HG03469 (cell line): Measurements from ENCODE around the gene RNF113B.
A peak's percentile ranks its signal among the peaks of the same experiment; 100 is the strongest.

Experiments used
- ATAC-seq: cut with Tn5 transposase; IDR thresholded peaks from one replicate; pipeline ENCODE4 v1.9.1; 2021; ENCODE audit warnings: mild to moderate bottlenecking, moderate library complexity, moderate number of reproducible peaks; ENCODE audit not compliant: unreplicated experiment

Gene RNF113B

DNA sequence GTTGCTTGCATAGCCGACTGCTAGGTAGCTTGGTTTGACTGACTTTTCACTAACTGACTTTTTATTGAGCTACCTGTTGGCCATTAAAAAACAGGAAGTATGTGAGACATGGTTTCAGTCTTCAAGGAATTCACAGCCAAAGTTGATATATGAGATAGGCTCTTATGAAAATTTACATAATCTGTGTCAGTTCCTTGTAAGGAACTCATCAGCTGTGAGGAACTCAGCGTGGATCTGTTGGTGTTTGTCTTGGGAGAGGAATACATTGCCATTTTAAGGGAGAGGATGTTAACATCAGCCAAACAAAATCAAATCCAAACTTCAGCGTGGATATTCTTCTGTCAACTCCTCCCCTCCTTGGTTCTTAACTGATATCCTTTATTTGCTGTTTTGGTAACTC lies 2.0 kb downstream of the RNF113B start:
- ATAC-seq, result no peak

DNA sequence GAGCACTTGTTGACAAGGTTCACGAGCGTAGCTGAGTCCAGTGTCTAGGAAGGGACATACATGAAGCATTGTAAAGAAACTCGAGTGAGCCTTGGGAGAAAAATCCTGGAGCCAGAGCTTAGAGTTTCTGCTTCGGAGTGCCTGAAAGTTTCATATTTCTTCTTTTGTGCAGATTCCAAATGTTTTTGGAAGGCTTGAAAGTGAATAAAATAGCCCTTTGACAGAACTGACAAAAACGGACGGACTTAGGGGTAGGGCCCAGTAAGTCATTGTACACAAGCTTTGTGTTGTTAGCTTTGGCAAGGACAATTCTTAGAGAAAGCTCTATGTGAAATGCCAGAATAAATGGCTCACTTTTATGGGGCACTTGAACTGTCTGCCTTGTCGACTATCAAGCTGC lies 2.8 kb downstream of the RNF113B start:
- no peak for ATAC-seq

DNA sequence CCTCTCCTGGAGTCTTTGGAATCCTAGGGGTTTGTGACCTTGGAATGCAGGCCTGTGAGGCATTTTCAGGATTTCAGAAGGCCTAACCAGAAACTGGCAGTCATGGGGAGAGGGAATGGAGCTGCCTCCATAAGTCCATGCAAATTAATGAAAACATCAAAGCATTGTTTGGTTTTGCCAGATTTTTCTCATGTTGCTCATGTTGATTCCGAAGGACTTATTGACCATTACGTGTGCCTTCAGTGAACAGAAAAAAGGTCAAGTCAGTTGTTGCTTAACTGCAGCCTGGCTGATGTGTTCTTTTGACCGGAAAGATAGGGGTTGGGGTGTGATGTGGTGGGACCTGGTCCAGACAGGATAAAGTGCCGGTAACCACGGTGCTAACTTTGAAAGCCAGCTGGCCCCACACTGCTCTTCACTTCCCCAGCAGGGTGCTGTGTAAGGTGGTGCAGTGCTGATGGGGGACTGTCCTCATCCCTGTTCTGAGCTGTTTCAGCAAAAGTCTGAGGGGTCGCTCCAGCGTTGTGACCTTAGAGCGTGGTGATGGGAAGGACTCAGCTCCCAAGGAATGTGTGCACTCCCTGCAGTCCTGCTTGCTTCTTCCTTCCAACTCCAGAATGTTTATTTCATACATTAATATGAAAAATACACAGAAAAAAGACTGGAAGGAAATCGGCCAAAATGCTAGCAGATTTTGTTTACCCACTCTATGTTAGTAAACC lies 3.5 kb downstream of the RNF113B start:
- ATAC-seq, result no peak

DNA sequence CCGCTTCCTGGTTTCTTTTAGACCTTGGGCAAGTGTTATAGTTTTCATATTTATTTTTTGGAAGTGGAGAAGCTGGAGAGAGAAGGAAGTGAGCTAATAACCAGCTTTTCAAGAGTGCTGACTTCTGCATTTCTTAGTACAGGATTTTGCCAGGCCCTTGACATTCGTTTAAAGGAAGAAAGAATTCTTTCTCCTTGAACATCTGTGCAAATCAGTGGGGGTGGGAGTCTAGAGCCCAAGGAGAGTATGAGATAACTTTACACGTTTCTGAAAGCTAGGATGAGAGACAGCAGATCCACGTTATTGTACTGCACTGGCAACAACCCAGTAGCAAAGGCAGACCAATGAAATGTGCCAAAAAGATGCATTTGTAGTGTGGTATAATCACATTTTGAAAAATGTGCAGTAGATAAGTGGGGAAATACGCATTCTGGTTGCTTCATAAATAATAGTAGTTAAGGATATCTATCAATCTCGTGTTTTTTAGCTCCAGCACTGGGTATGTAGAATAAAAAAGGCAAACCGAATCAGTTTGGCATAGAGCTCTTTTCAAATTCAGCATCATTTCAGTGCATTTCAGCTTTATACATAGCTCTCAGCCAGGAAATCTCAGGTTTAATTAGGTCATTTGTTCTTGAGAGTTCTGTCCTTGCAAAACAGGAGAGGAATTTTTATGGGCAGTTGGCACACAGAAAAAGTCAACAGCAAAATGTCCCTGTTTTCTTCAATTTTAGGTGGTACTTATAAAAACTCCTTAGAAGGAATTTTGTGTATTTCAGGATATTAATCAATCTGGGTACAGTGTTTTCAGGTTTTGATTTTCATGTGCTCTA lies 4.3 kb downstream of the RNF113B start:
- ATAC-seq, result no peak

DNA sequence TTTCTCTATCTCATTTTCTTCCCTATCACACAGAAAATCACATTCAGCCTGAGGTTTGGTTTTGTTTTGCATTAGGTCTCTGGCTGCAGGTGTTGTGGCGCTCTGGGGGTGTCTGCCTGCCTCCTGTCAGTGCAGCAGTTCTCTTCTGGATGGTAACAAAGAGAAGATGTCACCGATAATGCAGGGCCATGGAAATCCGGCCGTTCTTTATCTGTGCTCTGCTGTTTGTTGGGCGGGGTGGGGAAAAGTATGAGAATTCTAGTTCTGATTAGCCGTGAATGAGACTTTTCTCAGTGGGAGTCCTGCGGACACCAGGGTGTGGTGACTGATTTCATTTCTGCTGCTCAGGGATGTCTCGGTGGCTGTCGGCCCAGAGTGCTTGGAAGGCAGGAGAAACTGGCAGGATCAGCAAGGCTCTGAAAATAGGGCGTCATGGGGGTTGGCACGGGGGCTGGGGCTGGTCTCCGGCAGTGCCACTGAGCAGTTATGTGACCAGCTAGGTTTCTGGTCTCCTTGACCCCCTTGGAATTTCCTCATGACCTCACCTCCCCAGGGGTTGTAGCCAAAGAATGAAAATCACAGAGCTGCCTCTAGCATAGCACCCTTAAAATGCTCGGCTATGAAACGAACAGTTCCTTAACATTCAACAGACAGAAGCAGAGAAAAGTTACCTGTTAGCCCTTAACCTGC lies 5.0 kb downstream of the RNF113B start:
- ATAC-seq, result no peak

DNA sequence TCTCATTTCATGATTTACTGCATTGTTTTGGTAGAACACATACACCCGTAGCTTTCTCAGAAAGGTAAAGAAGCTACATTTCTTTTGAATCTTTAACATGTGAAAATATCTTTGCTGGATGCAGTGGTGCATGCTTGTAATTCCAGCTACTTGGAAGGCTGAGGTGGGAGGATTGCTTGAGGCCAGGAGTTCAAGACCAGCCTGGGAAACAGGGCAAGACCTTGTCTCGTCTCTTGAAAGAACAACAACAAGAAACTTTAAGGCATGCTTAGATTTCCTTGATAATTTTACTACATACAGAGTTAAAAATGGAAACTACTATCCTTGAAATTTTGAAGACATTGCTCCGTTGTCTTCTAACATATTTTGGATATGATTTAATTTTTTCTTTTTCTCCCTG lies 7.7 kb downstream of the RNF113B start:
- no peak for ATAC-seq

DNA sequence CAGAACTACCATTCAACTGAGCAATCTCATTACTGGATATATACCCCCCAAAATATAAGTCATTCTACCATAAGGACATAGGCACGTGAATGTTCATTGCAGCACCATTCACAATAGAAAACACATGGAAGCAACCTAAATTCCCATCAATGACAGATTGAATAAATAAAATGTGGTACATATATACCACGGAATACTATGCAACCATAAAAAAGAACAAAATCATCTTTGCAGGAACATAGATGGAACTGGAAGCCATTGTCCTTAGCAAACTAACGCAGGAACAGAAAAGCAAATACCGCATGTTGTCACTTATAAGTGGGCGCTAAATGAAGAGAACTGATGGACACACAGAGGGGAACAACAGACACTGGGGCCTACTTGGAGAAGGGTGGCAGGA lies 14.1 kb downstream of the RNF113B start:
- no peak for ATAC-seq

DNA sequence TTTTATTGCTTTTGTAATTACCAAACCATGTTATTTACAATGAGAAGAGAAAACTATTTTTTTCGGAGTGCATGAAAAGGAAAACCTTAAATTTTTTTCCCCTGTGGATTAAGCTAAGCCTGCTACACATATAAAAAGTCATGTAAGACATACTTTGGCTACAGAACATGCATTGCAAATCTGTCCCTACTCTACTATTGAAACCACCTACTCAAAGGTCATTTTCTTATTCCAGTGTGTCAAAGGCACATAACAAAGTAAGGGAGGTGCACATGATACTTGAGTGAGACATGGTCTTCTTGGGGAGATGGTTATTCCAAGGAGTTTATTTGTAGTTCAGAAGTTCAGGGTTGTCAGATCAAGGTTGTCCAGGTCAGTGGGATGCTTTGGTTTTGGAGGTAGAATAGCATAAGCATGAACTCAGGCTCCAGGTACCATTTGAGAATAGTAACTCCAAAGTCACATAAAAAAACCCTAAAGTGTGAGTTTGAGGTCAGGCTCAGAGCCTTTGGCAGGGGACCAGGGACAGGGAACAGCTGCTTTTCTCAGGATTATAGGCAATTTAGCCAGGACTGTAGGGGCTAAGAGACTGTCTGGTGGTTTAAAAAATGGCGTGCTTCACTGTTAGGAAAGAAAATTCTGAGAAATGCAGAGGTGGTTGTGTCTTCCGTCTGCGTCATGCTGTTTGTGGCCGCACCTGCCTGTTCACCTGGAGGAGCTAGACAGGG lies 18.7 kb downstream of the RNF113B start:
- no peak for ATAC-seq

DNA sequence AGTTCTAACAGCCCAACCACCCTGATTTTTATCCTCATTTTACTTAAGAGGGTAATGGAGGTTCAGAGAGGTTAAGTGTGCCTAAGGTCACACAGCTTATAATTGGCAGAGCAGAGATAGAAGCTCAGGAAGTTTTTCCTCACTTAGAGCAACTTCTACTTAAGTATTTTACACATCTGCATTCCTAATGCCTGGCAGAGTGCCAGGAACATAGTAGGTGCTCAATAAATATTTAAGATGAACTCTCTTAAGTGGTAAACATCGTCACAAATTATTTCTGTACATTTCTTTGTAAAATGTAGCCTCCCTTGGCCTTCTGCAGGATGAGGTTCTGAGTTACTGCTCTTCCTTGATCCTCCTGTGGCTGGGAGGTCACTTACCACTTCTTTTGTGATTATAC lies 19.5 kb downstream of the RNF113B start:
- no peak for ATAC-seq

DNA sequence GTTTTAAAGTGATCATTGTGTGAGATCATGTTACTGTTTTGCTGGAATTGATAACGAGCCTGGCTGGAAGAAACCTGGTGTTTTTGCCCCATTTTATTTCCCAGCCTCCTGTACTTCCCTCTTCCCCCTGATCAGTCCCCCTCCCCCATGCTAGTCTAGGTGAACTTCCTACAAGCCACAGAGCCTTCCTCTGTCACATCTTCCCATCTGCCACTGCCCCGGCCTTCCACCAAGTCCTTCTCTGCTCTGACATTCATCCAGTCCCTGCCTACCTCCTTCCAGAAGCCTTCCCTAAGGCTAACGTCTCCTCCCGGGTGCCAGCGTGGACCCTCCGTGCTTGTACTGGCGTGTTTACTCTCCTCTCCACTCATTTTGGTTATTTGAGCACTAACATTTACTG lies 19.9 kb downstream of the RNF113B start:
- ATAC-seq, result no peak

DNA sequence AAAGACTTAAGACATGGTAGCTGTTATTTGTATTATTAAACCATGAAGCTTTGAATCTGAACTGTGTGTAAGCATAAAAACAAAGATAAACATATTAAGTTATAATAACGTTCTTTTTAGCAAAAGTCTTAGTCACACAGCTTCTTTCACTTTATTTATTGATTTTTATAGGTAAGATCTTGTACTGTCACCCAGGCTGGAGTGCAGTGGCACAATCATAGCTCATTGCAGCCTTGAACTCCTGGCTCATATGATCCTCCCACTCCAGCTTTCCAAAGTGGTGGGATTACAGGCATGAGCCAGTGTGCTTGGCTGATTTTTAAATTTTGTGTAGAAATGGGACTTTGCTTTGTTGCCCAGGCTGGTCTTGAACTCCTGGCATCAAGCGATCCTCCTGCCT lies 20.8 kb downstream of the RNF113B start:
- ATAC-seq, result no peak

DNA sequence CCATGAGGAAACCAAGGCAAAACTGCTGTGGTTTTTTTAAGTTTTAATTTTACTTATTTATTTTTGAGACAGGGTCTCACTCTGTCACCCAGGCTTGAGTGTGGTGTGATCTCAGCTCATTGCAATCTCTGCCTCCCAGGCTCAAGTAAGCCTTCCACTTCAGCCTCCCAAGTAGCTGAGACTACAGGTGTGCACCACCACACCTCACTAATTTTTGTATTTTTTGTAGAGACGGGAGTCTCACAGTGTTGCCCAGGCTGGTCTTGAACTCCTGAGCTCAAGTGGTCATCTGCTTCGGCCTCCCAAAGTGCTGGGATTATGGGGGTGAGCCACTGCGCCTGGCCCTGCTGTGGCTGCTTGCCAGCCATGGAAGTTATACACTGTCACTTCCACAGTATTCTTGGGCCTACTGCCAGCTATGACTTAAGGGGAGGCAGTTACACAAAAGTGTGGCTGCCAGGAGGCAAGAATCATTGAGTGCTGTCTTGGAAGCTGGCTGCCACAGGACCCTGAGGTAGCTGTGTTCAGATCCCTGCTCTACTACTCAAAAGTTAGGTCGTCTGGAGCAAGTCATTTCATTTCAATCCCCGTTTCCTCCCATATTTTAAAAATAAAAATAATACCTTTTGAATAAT lies 21.5 kb downstream of the RNF113B start:
- ATAC-seq, result no peak

DNA sequence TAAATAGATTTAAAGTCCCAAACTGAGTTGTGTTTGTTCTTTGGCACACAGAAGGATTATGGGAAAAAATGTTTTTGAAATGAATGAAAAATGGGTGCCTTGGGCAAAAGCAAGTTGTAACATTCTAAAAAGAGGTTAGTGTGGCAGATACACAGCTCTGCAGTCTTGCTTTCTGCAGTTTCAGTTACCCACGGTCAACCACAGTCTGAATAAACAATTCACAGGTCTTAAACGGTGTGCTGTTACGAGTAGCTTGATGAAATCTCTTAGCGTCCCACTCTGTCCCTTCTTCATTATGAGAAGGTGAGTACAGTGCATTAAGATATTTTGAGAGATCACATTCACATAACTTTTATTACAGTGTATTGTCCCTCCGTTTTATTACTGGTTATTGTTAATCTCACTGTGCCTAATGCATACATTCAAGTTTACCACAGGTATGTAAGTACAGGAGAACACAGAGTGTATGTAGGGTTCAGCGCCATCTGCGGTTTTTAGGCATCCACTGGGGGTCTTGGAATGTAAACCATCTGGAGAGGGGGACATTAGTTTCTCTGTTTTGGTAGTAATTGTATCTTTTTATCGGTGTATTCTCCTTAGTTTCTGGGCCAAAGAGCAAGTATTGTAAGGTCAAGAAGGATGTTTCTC lies 26.1 kb downstream of the RNF113B start:
- no peak for ATAC-seq

DNA sequence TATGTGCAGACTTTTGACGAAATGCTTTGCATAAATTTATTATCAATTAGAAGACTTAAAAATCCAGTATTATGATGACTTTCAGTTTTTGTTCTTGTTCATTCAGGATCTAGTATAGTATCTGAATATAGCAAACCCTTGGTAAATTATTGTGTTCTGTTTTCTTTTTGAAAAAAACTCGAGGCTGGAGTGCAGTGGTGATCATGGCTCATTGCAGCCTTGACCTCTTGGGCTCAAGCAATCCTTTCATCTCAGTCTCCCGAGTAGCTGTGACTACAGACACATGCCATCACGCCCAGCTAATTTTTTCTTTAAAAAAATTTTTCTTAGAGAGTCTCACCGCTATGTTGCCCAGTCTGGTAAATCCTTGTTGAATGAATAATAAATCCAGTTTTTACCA lies 29.5 kb downstream of the RNF113B start:
- ATAC-seq, result no peak

DNA sequence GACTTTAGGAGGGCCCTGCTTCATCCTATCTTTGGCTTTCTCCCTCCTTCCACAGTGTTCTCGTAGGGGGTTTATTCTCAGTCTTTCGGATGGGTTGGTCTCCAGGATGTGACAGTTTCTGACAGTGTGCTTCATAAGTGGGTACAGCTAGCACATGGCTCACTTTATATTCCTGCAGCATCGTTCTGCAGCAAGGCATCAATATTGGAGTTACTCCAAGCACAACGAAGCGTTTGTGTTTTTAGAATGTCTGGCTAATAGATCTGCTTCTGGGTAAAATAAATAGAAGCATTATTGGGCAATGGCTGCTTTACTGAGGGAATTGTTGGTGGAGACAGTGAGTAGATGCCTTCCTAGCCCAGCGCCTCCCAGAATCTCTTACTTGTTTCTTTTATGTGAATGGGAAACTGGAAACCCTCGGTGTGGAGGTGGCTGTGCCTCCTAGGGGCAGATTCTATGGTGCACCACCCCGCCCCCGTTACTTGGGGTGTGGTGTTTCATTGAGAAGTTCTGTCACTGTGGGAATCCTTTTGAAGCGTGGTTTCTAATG lies 32.2 kb downstream of the RNF113B start:
- ATAC-seq, result no peak

DNA sequence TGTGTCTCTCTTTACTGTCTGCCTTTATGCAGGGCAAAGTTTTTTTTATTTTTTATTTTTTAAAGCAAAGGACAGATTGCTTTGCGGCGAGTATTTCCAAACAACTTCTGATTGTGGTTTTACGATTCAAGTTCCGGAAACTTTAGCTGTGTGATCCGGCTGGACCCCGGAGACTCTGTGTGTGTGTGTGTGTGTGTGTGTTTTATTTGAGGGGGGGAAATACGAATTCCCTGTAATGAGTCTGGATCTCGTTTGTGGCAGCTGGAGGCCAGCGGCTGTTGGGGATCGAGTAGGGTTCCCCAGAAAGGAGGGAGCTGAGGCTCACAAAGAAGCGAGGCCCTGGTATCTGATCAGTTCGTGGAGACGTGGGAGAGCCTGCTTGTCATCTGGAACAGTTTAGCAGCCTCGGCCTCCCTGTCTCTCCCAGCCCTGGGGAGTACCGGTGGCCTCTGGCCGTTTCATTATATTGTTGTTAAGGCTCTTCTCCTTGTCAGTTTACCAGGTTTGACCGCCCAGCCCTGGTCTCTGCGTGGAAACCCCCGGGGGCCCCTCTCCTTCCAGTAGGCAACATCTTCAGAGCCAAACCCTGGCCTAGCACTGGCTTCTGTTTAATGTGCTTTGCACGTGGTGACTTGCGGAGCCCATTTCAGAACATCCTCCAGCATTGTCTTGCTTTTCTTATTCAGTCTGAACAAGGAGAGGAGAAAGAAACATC lies 32.9 kb downstream of the RNF113B start:
- ATAC-seq, result no peak

DNA sequence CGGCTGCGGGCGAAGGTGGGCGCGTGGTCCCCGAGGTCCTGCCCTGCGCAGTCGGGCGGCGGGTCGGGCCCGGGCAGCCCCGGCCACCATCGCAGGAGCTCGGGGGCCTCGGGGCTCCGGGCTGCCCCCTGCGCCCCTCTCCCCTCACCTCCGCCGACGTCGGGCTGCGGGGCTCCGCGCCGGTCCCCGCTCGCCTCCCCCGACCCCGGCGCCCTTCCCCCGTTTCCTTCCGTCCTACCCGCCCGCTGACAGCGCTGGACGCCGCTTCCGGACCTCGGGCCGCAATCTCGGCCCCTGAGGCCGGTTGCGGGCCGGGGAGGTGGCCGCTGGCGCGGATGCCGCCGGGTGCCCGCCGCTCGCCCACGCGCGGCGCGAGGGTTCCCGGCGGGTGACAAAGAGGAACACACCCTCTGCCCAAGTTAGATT lies 33.5 kb downstream of the RNF113B start:
- no peak for ATAC-seq

DNA sequence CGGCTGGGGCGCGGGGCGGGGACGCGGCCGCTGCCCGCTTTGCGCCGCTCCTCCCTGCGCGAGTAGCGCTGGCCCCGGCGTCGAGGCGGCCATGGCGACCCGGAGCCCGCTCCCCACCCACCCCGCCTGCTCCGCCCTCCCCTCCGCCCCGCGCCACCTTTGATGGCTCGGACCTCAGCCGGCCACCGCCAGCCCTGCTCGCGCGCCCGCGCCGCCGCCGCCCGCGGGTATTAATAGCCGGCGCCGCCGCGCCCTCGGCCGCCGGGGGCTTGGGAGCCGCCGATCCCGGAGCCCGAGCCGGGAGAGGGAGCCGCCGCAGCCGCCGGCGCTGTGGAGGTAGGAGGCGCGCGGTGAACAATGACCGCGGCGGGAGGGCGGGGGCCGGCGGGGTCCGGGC lies 33.9 kb downstream of the RNF113B start:
- peak; percentile 13 for ATAC-seq
